Stomach (tissue), 4 donors: Measurements from ENCODE around the gene DLGAP1.

Experiments
- EP300 ChIP-seq: sonication (generic); formaldehyde crosslinking; IDR thresholded peaks from one replicate; pipeline ENCODE4 v1.6.1; 2017; ENCODE audit warnings: antibody characterized with exemption
- TF ChIP-seq, protein P1 (sequence below), 7 experiments: fragments of 450-650 bp in 4 of 7; fragments of 200-600 bp in 3 of 7; sonication (generic) in 3 of 7; IDR thresholded peaks; one replicate each; pipeline ENCODE4 v1.5.1; 2016 to 2019; ENCODE audit warnings: antibody characterized with exemption in 7 of 7, control low read depth in 2 of 7, mild to moderate bottlenecking in 1 of 7

DNA sequence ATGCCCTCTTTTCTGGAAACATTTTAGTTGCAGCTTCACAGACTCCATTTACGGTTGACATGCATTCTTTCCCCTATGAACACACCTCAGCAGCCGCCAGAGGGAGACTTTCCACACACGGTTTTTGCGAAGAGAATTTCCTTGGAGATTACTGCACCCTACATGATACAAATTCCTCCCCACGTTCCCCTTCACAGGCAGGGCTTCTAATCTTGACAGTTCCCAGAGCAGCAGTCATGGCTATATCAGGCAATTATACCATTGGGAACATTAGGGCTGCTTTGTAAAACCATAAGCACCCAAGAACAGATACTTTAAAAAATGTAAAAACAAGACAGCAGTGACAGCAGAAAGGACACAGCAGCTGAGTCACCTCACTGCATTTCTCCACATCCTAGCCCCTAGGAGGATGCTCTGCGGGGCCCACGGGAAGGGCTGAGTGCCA is 751.4 kb downstream of the DLGAP1 start:
- TF ChIP-seq, protein P1, sequence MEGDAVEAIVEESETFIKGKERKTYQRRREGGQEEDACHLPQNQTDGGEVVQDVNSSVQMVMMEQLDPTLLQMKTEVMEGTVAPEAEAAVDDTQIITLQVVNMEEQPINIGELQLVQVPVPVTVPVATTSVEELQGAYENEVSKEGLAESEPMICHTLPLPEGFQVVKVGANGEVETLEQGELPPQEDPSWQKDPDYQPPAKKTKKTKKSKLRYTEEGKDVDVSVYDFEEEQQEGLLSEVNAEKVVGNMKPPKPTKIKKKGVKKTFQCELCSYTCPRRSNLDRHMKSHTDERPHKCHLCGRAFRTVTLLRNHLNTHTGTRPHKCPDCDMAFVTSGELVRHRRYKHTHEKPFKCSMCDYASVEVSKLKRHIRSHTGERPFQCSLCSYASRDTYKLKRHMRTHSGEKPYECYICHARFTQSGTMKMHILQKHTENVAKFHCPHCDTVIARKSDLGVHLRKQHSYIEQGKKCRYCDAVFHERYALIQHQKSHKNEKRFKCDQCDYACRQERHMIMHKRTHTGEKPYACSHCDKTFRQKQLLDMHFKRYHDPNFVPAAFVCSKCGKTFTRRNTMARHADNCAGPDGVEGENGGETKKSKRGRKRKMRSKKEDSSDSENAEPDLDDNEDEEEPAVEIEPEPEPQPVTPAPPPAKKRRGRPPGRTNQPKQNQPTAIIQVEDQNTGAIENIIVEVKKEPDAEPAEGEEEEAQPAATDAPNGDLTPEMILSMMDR (IDR thresholded peaks at IDR 0.05) = peak in 5 of 7 experiments; percentile 44 to 85 (median 68)
- no peak for TF ChIP-seq EP300
